Activated B cell treated with CpG ODN at 0.5 μM for 24 hours (primary cell): ENCODE measurements around the gene HAGHL. TPM values are rescaled to one million over a fixed set of nuclear protein-coding genes. Genes with fewer than 3 reads are reported as not detected.

Experiments
- ATAC-seq: fragments of 200-7000 bp; cut with Tn5 transposase; one replicate; pipeline ENCODE4 v1.10.0; 2021; ENCODE audit warnings: low read depth, mild to moderate bottlenecking, moderate library complexity
- CTCF ChIA-PET: fragments of 350-600 bp; sonication (Branson Sonifier 250); formaldehyde crosslinking; loops from one replicate; lab custom pipeline; 2021; ENCODE audit warnings: antibody characterized with exemption; lab: Charles Lee
- POLR2A ChIA-PET: fragments of 350-600 bp; sonication (Branson Sonifier 250); formaldehyde crosslinking; loops from one replicate; lab custom pipeline; 2021; ENCODE audit warnings: antibody characterized with exemption; lab: Charles Lee
- DNase-seq: peaks from one replicate; pipeline ENCODE4 v3.0.0; 2022
- H3K27ac Mint-ChIP-seq: one replicate; pipeline ENCODE4 v1.8.0; 2020; ENCODE audit warnings: mixed read lengths
- H3K27me3 Mint-ChIP-seq: one replicate; pipeline ENCODE4 v1.8.0; 2021; ENCODE audit warnings: mixed read lengths
- H3K36me3 Mint-ChIP-seq: one replicate; pipeline ENCODE4 v1.8.0; 2021; ENCODE audit warnings: low read depth, mixed read lengths
- H3K4me1 Mint-ChIP-seq: one replicate; pipeline ENCODE4 v1.8.0; 2021; ENCODE audit warnings: mixed read lengths
- H3K4me3 Mint-ChIP-seq: one replicate; pipeline ENCODE4 v1.8.0; 2020; ENCODE audit warnings: mild to moderate bottlenecking, mixed read lengths
- H3K9me3 Mint-ChIP-seq: one replicate; pipeline ENCODE4 v1.8.0; 2020; ENCODE audit warnings: mixed read lengths
- CTCF ChIP-seq: fragments of 200-600 bp; IDR thresholded peaks from one replicate; pipeline ENCODE4 v1.8.0; 2022; ENCODE audit warnings: antibody characterized with exemption, mild to moderate bottlenecking
- intact Hi-C: fragments of 100-400 bp; cut with micrococcal nuclease; formaldehyde crosslinking; loops from one replicate; pipeline ENCODE4 v1.15.1; 2024
- total RNA-seq: library from RNA; stranded (reverse); gene quantifications from 2 replicates; pipeline ENCODE4 v1.2.3, GENCODE V29; 2022

Gene HAGHL
- total RNA-seq, 1 donor from 2014 or later, result 10.9 TPM

GRCh38 chr16:764848-765487 is 38.1 kb downstream of the HAGHL start:
- no peak overlapping the region for H3K27ac Mint-ChIP-seq
- POLR2A ChIA-PET, result no interaction called here
- CTCF ChIA-PET, result no interaction called here

DNA sequence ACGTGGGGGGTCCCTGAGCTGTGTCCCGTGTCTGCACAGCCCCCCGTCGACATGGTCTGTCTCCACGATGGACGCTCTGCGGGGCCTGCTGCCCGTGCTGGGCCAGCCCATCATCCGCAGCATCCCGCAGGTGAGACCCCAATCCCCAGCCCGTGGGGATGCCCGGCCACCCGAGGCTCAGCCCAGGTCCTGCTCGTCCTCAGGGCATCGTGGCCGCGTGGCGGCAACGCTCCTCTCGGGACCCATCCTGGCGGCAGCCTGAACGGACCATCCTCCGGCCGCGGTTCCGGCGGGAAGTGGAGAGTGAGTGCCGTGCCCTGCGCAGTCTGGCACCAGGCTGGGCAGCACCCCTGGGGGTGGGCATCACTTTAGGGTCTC is 38.6 kb downstream of the HAGHL start:
- Mint-ChIP-seq H3K27ac (no peak overlapping the region), H3K4me1 (no peaks in the 10 kb centered on the region), H3K27me3 (no peaks in the 10 kb centered on the region), H3K4me3 (no peak overlapping the region), H3K36me3 (no peaks in the 10 kb centered on the region), H3K9me3 (no peaks in the 10 kb centered on the region)
- ATAC-seq (no peak), DNase-seq (no peak)
- CTCF ChIA-PET, result no interaction called here
- intact Hi-C loops, result no loop called here
- TF ChIP-seq CTCF, result no peak
- POLR2A ChIA-PET, result no interaction called here

More at GRCh38 chr16:764848-765487, 38.1 kb downstream of the HAGHL start:
- H3K27me3 Mint-ChIP-seq, result no peaks in the 10 kb centered on the region
- DNase-seq (no peak), ATAC-seq (no peak)
- H3K4me3 Mint-ChIP-seq, result no peak overlapping the region
- no peaks in the 10 kb centered on the region for H3K9me3 Mint-ChIP-seq
- intact Hi-C loops, result no loop called here
- no peaks in the 10 kb centered on the region for H3K36me3 Mint-ChIP-seq
- no peaks in the 10 kb centered on the region for H3K4me1 Mint-ChIP-seq
- no peak for TF ChIP-seq CTCF

DNA sequence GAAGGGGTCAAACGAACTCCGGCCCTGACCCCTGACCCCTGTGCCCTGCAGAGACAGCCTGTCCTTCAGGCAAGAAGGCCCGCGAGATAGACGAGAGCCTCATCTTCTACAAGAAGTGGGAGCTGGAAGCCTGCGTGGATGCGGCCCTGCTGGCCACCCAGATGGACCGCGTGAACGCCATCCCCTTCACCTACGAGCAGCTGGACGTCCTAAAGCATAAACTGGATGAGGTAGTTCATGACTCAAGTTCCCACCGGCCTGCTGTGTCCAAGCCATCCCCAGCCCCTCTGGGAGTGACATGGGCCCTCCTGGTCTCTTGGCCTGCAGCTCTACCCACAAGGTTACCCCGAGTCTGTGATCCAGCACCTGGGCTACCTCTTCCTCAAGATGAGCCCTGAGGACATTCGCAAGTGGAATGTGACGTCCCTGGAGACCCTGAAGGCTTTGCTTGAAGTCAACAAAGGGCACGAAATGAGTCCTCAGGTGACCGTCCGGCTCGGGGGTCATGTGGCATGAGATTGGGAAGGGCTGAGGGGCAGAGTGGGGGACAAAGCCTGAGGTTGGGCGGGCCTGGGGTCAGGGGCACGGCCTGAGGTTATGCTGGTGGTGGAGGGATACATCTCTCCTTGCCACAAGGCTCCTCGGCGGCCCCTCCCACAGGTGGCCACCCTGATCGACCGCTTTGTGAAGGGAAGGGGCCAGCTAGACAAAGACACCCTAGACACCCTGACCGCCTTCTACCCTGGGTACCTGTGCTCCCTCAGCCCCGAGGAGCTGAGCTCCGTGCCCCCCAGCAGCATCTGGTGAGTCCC is 39.3 kb downstream of the HAGHL start:
- H3K27ac Mint-ChIP-seq, result no peak overlapping the region
- no peak for DNase-seq
- H3K36me3 Mint-ChIP-seq, result no peaks in the 10 kb centered on the region
- no peak for ATAC-seq
- no peaks in the 10 kb centered on the region for H3K4me1 Mint-ChIP-seq
- ChIA-PET POLR2A (no interaction called here), CTCF (no interaction called here)
- H3K27me3 Mint-ChIP-seq, result no peaks in the 10 kb centered on the region
- H3K4me3 Mint-ChIP-seq, result no peak overlapping the region
- no peak for TF ChIP-seq CTCF
- intact Hi-C loops, result no loop called here
- H3K9me3 Mint-ChIP-seq, result no peaks in the 10 kb centered on the region

DNA sequence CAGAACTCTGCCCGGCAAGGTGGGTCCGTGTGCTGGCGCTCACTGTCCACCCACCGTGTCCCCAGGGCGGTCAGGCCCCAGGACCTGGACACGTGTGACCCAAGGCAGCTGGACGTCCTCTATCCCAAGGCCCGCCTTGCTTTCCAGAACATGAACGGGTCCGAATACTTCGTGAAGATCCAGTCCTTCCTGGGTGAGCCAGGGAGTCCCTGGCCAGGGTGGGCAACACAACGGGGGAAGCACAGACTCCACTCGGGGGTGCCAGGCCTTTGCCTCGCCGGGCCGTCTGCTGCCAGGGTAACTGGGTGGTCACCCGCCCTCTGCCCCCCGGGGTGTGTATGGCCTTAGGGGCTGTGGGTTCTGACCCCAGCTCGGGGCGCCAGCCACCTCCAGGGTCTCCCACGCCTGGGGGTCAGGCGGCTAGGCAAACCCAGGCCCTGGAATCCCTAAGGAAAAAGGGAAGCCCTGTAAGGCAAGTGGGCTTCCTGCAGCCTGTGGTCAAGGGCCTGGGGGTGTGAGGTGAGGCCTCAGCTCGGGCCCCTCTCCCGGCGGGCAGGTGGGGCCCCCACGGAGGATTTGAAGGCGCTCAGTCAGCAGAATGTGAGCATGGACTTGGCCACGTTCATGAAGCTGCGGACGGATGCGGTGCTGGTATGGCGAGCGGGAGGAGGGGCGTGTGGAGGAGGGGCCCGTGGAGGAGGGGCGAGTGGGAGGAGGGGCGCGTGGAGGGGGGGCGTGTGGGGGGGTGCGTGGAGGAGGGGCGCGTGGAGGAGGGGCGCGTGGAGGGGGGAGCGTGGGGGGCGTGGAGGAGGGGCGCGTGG is 40.1 kb downstream of the HAGHL start:
- no peaks in the 10 kb centered on the region for H3K9me3 Mint-ChIP-seq
- H3K4me1 Mint-ChIP-seq, result no peaks in the 10 kb centered on the region
- ChIA-PET CTCF (no interaction called here), POLR2A (no interaction called here)
- H3K27me3 Mint-ChIP-seq, result no peaks in the 10 kb centered on the region
- no peaks in the 10 kb centered on the region for H3K36me3 Mint-ChIP-seq
- DNase-seq (no peak), ATAC-seq (no peak)
- intact Hi-C loops, result no loop called here
- no peak for TF ChIP-seq CTCF
- H3K27ac Mint-ChIP-seq, result no peak overlapping the region
- H3K4me3 Mint-ChIP-seq, result no peak overlapping the region

GRCh38 chr16:767743-768235 is 40.9 kb downstream of the HAGHL start:
- no peaks in the 10 kb centered on the region for H3K9me3 Mint-ChIP-seq
- no peak for TF ChIP-seq CTCF
- no peak overlapping the region for H3K4me3 Mint-ChIP-seq
- H3K27me3 Mint-ChIP-seq, result no peaks in the 10 kb centered on the region
- ATAC-seq (no peak), DNase-seq (no peak)
- H3K4me1 Mint-ChIP-seq, result no peaks in the 10 kb centered on the region
- intact Hi-C loops, result no loop called here
- no peaks in the 10 kb centered on the region for H3K36me3 Mint-ChIP-seq
- H3K27ac Mint-ChIP-seq, result no peak overlapping the region
- ChIA-PET POLR2A (no interaction called here), CTCF (no interaction called here)
